Ascending aorta (tissue), 2 donors: ENCODE data around the gene RALGAPB. TPM values are rescaled to one million over a fixed set of nuclear protein-coding genes. Genes with fewer than 3 reads are reported as not detected.
"Not testable (repeated sequence)": the region's sequence is repeated elsewhere in the genome, so short reads cannot be mapped to it uniquely, and the experiment has no call there.

Source experiments
- DNase-seq, 2 donors: peaks; one replicate each; pipeline ENCODE4 v3.0.0-alpha.2; 2019; ENCODE audit warnings: low spot score in 2 of 2
- H3K27ac ChIP-seq, 2 donors: fragments of 200-600 bp; sonication (generic); one replicate each; pipeline ENCODE4 v1.5.1; 2016 to 2017; ENCODE audit warnings: mild to moderate bottlenecking in 1 of 2
- H3K27me3 ChIP-seq: fragments of 200-600 bp; sonication (generic); one replicate; pipeline ENCODE4 v1.5.1; 2017
- H3K36me3 ChIP-seq, 2 donors: fragments of 200-600 bp; sonication (generic); one replicate each; pipeline ENCODE4 v1.5.1; 2016
- H3K4me1 ChIP-seq, 2 donors: fragments of 200-600 bp; sonication (generic); one replicate each; pipeline ENCODE4 v1.5.1; 2016 to 2017; ENCODE audit warnings: mild to moderate bottlenecking in 1 of 2
- H3K4me3 ChIP-seq, 2 donors: fragments of 200-600 bp; sonication (generic); one replicate each; pipeline ENCODE4 v1.5.1; 2016 to 2017; ENCODE audit warnings: mild to moderate bottlenecking in 1 of 2
- H3K9me3 ChIP-seq, 2 donors: fragments of 200-600 bp; sonication (generic); one replicate each; pipeline ENCODE4 v1.5.1; 2016
- intact Hi-C: fragments of 100-400 bp; cut with DNase I; formaldehyde crosslinking; loops from one replicate; pipeline ENCODE4 v1.15.1; 2023
- total RNA-seq: library from RNA; depleted of rRNA; stranded (reverse); fragments of >200 nt; gene quantifications from one replicate; pipeline ENCODE4 v1.1.0, GENCODE V29; 2016
- TF ChIP-seq, protein P1 (sequence below), 3 experiments: fragments of 200-600 bp in 2 of 3; fragments of 450-650 bp in 1 of 3; sonication (generic) in 2 of 3; IDR thresholded peaks; one replicate each; pipeline ENCODE4 v1.5.1; 2016 to 2019; ENCODE audit warnings: antibody characterized with exemption in 3 of 3, mild to moderate bottlenecking in 1 of 3, moderate library complexity in 1 of 3

The RALGAPB gene
- total RNA-seq, 1 donor from 2014 or later = 19.4 TPM

GRCh38 chr20:38501858-38502436 is 29.3 kb downstream of the RALGAPB start:
- intact Hi-C loops = no loop called here
- no peak overlapping the region for H3K4me3 ChIP-seq
- no peak overlapping the region for H3K27ac ChIP-seq
- peaks cover 35 to 71% of the 10 kb centered on the region in 2 donors for H3K36me3 ChIP-seq
- TF ChIP-seq, protein P1, sequence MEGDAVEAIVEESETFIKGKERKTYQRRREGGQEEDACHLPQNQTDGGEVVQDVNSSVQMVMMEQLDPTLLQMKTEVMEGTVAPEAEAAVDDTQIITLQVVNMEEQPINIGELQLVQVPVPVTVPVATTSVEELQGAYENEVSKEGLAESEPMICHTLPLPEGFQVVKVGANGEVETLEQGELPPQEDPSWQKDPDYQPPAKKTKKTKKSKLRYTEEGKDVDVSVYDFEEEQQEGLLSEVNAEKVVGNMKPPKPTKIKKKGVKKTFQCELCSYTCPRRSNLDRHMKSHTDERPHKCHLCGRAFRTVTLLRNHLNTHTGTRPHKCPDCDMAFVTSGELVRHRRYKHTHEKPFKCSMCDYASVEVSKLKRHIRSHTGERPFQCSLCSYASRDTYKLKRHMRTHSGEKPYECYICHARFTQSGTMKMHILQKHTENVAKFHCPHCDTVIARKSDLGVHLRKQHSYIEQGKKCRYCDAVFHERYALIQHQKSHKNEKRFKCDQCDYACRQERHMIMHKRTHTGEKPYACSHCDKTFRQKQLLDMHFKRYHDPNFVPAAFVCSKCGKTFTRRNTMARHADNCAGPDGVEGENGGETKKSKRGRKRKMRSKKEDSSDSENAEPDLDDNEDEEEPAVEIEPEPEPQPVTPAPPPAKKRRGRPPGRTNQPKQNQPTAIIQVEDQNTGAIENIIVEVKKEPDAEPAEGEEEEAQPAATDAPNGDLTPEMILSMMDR (IDR thresholded peaks at IDR 0.05) = no peak
- peaks cover 0 to 4% of the 10 kb centered on the region in 2 donors for H3K9me3 ChIP-seq
- no peaks in the 10 kb centered on the region for H3K4me1 ChIP-seq
- no peaks in the 10 kb centered on the region for H3K27me3 ChIP-seq
- DNase-seq = no peak

DNA sequence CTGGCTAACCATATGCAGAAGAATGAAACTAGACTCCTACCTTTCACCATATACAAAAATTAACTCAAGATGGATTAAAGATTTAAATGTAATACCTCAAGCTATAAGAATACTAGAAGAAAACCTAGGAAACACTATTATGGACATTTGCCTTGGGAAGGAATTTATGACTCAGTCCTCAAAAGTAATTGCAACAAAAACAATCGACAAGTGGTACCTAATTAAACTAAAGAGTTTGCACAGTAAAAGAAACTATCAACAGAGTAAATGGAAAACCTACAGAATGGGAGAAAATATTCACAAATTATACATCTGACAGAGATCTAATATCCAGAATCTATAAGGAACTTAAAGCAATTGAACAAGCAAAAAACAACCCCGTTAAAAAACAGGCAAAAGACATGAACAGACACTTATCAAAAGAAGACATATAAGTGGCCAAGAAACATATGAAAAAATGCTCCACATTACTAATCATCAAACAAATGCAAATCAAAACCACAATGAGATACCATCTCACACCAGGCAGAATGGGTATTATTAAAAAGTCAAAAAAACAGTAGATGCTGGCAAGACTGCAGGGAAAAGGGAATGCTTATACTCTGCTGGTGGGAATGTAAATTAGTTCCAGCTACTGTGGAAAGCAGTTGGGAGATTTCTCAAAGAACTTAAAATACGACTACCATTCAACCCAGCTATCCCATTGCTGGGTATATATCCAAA is 31.9 kb downstream of the RALGAPB start:
- H3K27me3 ChIP-seq = no peaks in the 10 kb centered on the region
- no peak overlapping the region for H3K4me3 ChIP-seq
- DNase-seq = no peak
- no peaks in the 10 kb centered on the region for H3K4me1 ChIP-seq
- peaks cover 0 to 4% of the 10 kb centered on the region in 2 donors for H3K9me3 ChIP-seq
- no peak overlapping the region for H3K27ac ChIP-seq
- TF ChIP-seq, protein P1 (IDR thresholded peaks at IDR 0.05) = no peak
- intact Hi-C loops = no loop called here
- peaks cover 23 to 59% of the 10 kb centered on the region in 2 donors for H3K36me3 ChIP-seq

- intact Hi-C loops = no loop called here
- Histone ChIP-seq H3K4me3 (no peak overlapping the region), H3K9me3 (peaks cover 0 to 4% of the 10 kb centered on the region in 2 donors), H3K27ac (no peak overlapping the region), H3K27me3 (no peaks in the 10 kb centered on the region), H3K36me3 (peaks cover 21 to 59% of the 10 kb centered on the region in 2 donors), H3K4me1 (no peaks in the 10 kb centered on the region)
- TF ChIP-seq, protein P1 (IDR thresholded peaks at IDR 0.05) = no peak
- no peak for DNase-seq
These were observed 32.4 kb downstream of the RALGAPB start for GRCh38 chr20:38505091-38505455.

DNA sequence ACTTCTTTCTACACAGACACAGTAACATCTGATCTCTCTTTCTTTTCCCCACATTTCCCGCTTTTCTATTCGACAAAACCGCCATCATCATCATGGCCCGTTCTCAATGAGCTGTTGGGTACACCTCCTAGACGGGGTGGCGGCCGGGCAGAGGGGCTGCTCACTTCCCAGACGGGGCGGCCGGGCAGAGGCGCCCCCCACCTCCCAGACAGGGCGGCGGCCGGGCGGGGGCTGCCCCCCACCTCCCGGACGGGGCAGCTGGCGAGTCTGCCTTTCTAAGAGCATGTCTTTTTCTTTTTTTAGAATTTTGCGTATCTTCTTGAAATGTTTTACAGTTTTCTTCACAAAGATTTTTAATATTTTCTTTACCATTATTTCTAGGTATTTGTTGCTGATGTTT is 39.1 kb downstream of the RALGAPB start:
- H3K4me3 ChIP-seq, H3K27me3 ChIP-seq, intact Hi-C loops, H3K9me3 ChIP-seq, H3K27ac ChIP-seq, H3K4me1 ChIP-seq, DNase-seq: not testable (repeated sequence)
- peaks cover 11 to 34% of the 10 kb centered on the region in 2 donors for H3K36me3 ChIP-seq

GRCh38 chr20:38514185-38514584 is 41.5 kb downstream of the RALGAPB start:
- Histone ChIP-seq H3K4me3 (no peak overlapping the region), H3K4me1 (no peaks in the 10 kb centered on the region), H3K27me3 (no peaks in the 10 kb centered on the region), H3K9me3 (no peaks in the 10 kb centered on the region), H3K27ac (no peak overlapping the region), H3K36me3 (peaks cover 19 to 47% of the 10 kb centered on the region in 2 donors)
- intact Hi-C loops = no loop called here
- DNase-seq = no peak
- TF ChIP-seq, protein P1 (IDR thresholded peaks at IDR 0.05) = no peak

DNA sequence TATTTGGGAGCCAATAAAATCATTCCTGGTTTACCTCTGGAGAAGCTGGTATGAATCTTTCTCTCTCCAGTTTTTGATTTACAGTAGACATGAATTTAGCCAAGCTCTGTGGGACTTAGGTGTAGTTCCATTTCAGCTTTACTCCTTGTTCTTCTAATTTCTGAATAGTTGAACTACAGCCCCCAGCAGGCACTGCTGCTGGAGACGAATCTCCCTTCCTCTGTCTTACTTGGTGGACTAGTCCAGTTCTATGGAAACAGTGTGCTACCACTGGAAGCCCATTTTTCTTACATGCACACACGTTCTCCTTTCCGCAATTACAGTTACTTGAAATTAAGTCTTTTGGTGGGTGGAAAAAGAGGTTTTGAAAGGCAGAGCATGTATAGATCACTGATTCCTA is 42.3 kb downstream of the RALGAPB start:
- no peak for DNase-seq
- intact Hi-C loops = no loop called here
- Histone ChIP-seq H3K27me3 (no peaks in the 10 kb centered on the region), H3K4me1 (no peaks in the 10 kb centered on the region), H3K9me3 (no peaks in the 10 kb centered on the region), H3K27ac (no peak overlapping the region), H3K4me3 (no peak overlapping the region), H3K36me3 (peaks cover 16 to 39% of the 10 kb centered on the region in 2 donors)
- TF ChIP-seq, protein P1 (IDR thresholded peaks at IDR 0.05) = no peak
